SU-DHL-6 (cell line): ENCODE measurements around the gene RNF182.

Experiments
- EZH2phosphoT487 ChIP-seq: fragments of 200-600 bp; sonication (generic), shearing (Covaris generic); conservative IDR thresholded peaks from 2 replicates; pipeline ENCODE4 v1.6.1; 2018; ENCODE audit warnings: mild to moderate bottlenecking, antibody characterized with exemption, low read length, moderate library complexity, mixed read lengths
- TF ChIP-seq, protein P1 (sequence below): fragments of 200-600 bp; sonication (generic); IDR thresholded peaks from one replicate; pipeline ENCODE4 v1.5.1; 2017; ENCODE audit warnings: antibody characterized with exemption, mild to moderate bottlenecking, low read length, moderate library complexity; ENCODE audit not compliant: insufficient read depth, poor library complexity, severe bottlenecking

DNA sequence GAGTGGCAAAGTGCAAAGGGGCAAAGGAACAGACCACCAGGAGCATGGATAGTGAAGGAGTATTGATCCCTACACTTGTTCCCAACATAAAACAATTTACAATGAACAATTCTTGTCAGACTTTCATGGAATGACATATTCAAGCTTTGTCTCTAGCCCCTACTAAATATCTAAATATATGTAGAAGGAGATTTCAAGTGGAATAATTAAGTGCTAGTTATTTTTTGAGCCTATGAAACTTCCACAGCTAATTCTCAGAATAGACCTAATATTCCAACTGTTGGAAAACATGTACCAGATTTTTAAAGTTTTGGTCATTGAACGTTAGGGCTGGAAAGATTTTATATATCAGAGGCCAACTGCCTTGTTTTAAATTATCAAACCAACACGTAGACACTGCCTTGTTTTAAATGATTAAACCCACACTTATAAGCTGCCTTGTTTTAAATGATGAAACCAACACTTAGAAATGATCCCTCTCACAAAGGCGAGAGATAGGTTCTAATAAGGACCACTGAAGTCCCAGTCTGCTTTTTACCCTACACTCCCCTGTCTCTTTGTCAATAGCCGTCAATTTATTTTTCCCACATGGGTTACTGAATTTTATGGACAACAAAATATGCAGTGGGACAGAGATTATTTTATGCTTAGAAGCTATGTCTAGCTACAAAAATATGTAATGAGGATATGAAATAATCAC lies 62.1 kb downstream of the RNF182 start:
- no peak for TF ChIP-seq EZH2phosphoT487
- TF ChIP-seq, protein P1, sequence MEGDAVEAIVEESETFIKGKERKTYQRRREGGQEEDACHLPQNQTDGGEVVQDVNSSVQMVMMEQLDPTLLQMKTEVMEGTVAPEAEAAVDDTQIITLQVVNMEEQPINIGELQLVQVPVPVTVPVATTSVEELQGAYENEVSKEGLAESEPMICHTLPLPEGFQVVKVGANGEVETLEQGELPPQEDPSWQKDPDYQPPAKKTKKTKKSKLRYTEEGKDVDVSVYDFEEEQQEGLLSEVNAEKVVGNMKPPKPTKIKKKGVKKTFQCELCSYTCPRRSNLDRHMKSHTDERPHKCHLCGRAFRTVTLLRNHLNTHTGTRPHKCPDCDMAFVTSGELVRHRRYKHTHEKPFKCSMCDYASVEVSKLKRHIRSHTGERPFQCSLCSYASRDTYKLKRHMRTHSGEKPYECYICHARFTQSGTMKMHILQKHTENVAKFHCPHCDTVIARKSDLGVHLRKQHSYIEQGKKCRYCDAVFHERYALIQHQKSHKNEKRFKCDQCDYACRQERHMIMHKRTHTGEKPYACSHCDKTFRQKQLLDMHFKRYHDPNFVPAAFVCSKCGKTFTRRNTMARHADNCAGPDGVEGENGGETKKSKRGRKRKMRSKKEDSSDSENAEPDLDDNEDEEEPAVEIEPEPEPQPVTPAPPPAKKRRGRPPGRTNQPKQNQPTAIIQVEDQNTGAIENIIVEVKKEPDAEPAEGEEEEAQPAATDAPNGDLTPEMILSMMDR: no peak
